Common myeloid progenitor, CD34-positive (primary cell): Measurements from ENCODE around the gene NALCN.

Experiments
- CTCF ChIA-PET: fragments of 350-600 bp; sonication (Branson Sonifier 250); formaldehyde crosslinking; loops from one replicate; lab custom pipeline; 2021; ENCODE audit warnings: antibody characterized with exemption; lab: Charles Lee
- POLR2A ChIA-PET: fragments of 350-600 bp; sonication (Branson Sonifier 250); formaldehyde crosslinking; loops from one replicate; lab custom pipeline; 2021; ENCODE audit warnings: antibody characterized with exemption; lab: Charles Lee
- DNase-seq, 3 donors: peaks; one replicate each; pipeline versions ENCODE4 v3.0.0 to v3.0.0-alpha.2; 2013
- H3K27ac ChIP-seq, 2 experiments: 1 replicate in 1 of 2; 2 replicates in 1 of 2; pipeline ENCODE4 v1.7.0; 2013; ENCODE audit warnings: inconsistent platforms in 2 of 2, low read length in 2 of 2, mild to moderate bottlenecking in 2 of 2, low read depth in 1 of 2, moderate library complexity in 1 of 2; ENCODE audit not compliant: severe bottlenecking in 2 of 2, insufficient read depth in 1 of 2, poor library complexity in 1 of 2
- H3K27me3 ChIP-seq, 5 experiments: replicated peaks in 2 of 5; 1 replicate in 3 of 5; 2 replicates in 2 of 5; pipeline versions ENCODE4 v1.6.1 to v1.7.0; 2013; ENCODE audit warnings: low read length in 4 of 5, mild to moderate bottlenecking in 2 of 5, moderate library complexity in 2 of 5, inconsistent platforms in 1 of 5; ENCODE audit not compliant: insufficient read depth in 5 of 5, control insufficient read depth in 4 of 5
- H3K36me3 ChIP-seq, 4 experiments: 1 replicate in 2 of 4; 2 replicates in 2 of 4; pipeline versions ENCODE4 v1.6.1 to v1.7.0; 2013; ENCODE audit warnings: low read length in 3 of 4, control low read depth in 1 of 4, mild to moderate bottlenecking in 1 of 4; ENCODE audit not compliant: control insufficient read depth in 4 of 4, insufficient read depth in 4 of 4
- H3K4me1 ChIP-seq, 4 experiments: 1 replicate in 3 of 4; 2 replicates in 1 of 4; pipeline versions ENCODE4 v1.6.1 to v1.7.1; 2013; ENCODE audit warnings: low read length in 3 of 4, mild to moderate bottlenecking in 3 of 4, control low read depth in 1 of 4, inconsistent platforms in 1 of 4, moderate library complexity in 1 of 4; ENCODE audit not compliant: control insufficient read depth in 4 of 4, insufficient read depth in 4 of 4; ENCODE audit errors: control extremely low read depth in 1 of 4
- H3K4me3 ChIP-seq, 7 experiments: 1 replicate in 4 of 7; 2 replicates in 3 of 7; pipeline versions ENCODE4 v1.5.1 to v1.7.0; 2013; ENCODE audit warnings: mild to moderate bottlenecking in 7 of 7, low read length in 6 of 7, moderate library complexity in 6 of 7, inconsistent platforms in 2 of 7, low read depth in 2 of 7, control low read depth in 1 of 7; ENCODE audit not compliant: insufficient read depth in 4 of 7, control insufficient read depth in 1 of 7; ENCODE audit errors: extremely low read depth in 1 of 7
- H3K9me3 ChIP-seq, 5 experiments: 1 replicate in 4 of 5; 2 replicates in 1 of 5; pipeline versions ENCODE4 v1.6.1 to v1.7.1; 2013; ENCODE audit warnings: low read length in 4 of 5, mild to moderate bottlenecking in 2 of 5, inconsistent platforms in 1 of 5, low read depth in 1 of 5, moderate library complexity in 1 of 5; ENCODE audit not compliant: control insufficient read depth in 4 of 5, insufficient read depth in 2 of 5; ENCODE audit errors: control extremely low read depth in 1 of 5
- WGBS: methylation state at CpG from one replicate; pipeline ENCODE4 v1.1.5; 2013; ENCODE audit not compliant: insufficient coverage; 5-methylcytosine and 5-hydroxymethylcytosine counted together

NALCN gene

DNA sequence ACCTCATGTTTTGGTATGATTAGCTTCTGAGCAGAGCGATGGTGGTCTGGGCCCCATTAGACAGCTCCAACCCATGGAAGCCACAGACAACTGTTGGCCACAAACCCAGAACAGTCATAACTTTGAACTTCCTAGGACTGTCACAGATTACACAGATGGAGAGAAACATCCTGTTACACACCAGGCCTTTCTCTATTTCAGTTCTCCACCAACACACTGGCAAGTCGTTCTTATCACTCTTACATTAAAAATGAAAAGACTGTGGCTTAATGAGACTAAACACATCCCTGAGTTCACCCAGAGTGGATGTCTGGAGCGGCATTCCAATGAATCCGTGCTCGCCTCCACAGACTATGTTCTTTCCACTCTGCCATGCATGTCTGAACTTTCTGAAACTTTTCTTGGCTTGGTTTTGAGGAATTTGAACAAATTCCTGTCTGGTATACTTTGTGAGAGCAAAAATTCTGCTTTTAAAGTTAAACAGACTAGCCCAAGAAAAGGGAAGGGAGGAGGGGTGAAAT, 109.1 kb downstream of the NALCN start:
- POLR2A ChIA-PET, result no interaction called here
- H3K27ac ChIP-seq, result no peak overlapping the region
- H3K27me3 ChIP-seq, result no peaks in the 10 kb centered on the region
- H3K4me1 ChIP-seq, result no peaks in the 10 kb centered on the region
- WGBS, result 79% methylated on average over 5 of the region's 5 CpGs
- CTCF ChIA-PET, result no interaction called here
- H3K9me3 ChIP-seq, result peaks cover 0 to 2% (median 0%) of the 10 kb centered on the region in 5 experiments
- no peak overlapping the region for H3K4me3 ChIP-seq
- DNase-seq, result no peak
- no peaks in the 10 kb centered on the region for H3K36me3 ChIP-seq

GRCh38 chr13:101306773-101307172, 109.5 kb downstream of the NALCN start:
- Histone ChIP-seq H3K4me3 (no peak overlapping the region), H3K27me3 (no peaks in the 10 kb centered on the region), H3K9me3 (peaks cover 0 to 2% (median 0%) of the 10 kb centered on the region in 5 experiments), H3K4me1 (no peaks in the 10 kb centered on the region), H3K36me3 (no peaks in the 10 kb centered on the region), H3K27ac (no peak overlapping the region)
- CTCF ChIA-PET, result no interaction called here
- WGBS, result 100% methylated on average over 2 of the region's 3 CpGs
- DNase-seq, result no peak
- POLR2A ChIA-PET, result no interaction called here

DNA sequence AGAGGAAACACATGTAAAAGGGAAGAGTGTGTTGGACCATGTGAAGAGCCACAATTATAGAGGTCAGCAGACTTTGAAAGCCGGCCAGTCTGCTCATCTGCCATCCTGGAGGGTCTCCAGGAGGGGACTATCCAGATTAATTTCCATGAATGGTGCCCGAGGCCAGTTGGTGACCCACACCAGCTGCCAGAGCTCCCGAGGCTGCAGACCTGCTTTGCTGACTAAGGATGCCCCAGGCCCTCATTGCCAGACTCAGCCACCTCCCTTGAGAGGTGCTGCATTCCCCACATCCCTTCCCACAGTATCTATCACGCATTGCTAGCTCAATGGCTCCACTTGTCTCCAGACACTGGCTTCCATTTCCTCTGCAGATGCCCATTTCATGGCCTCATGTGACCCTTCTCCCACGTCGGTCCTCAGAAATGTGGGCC, 110.3 kb downstream of the NALCN start:
- Histone ChIP-seq H3K27ac (no peak overlapping the region), H3K36me3 (no peaks in the 10 kb centered on the region), H3K4me1 (no peaks in the 10 kb centered on the region), H3K27me3 (no peaks in the 10 kb centered on the region), H3K4me3 (no peak overlapping the region), H3K9me3 (peaks cover 0 to 2% (median 0%) of the 10 kb centered on the region in 5 experiments)
- ChIA-PET POLR2A (no interaction called here), CTCF (no interaction called here)
- DNase-seq, result no peak
- WGBS, result 93% methylated on average over 6 of the region's 6 CpGs

DNA sequence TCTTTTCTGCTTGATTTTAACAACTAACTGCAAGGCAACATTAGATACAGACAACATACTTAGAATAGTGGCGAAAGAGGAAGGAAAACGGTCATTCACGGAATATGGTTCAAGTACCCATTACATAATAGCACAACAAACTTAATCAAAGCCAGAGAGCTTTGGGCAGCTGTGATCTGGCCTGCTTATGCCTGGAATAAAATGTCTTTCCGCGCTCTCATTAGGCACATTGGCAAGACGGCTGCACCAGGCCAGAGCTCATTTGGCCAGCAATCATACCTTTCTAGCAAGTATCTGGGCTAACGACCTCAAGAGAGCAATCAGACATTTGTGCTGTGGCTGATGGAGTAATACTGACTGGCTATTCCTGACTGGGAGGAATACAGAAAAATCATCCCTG, 112.8 kb downstream of the NALCN start:
- CTCF ChIA-PET, result no interaction called here
- WGBS, result 77% methylated on average over 5 of the region's 7 CpGs

DNA sequence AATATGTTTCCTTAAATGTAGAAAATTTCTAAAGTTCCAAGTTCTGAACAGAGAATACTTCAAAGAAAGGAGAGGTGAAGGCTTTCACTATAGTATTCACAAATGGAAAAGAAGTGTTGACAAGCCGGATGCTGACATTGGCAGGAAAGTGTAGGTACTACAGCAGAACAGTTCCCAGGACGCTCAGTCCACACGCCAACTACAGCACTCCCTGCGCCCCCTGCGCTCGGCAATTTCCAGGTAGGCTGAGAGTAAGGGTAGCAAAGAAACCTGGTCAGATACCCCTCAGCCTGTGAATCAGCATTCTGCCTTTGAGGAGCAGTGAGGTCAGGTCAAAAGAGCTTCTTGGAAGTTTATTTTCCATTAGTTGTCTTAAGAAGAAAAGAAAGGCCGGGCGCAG, 115.3 kb downstream of the NALCN start:
- no peak for DNase-seq
- Histone ChIP-seq H3K4me1 (no peaks in the 10 kb centered on the region), H3K36me3 (no peaks in the 10 kb centered on the region), H3K4me3 (no peak overlapping the region), H3K27ac (no peak overlapping the region), H3K27me3 (no peaks in the 10 kb centered on the region), H3K9me3 (peaks cover 0 to under 1% (median 0%) of the 10 kb centered on the region in 5 experiments)
- 85% methylated on average over 7 of the region's 8 CpGs for WGBS
- CTCF ChIA-PET, result no interaction called here
- POLR2A ChIA-PET, result no interaction called here

More for the DNA sequence above, 112.8 kb downstream of the NALCN start:
- no peak for DNase-seq
- Histone ChIP-seq H3K36me3 (no peaks in the 10 kb centered on the region), H3K4me3 (no peak overlapping the region), H3K27me3 (no peaks in the 10 kb centered on the region), H3K27ac (no peak overlapping the region), H3K9me3 (peaks cover 0 to 2% (median 0%) of the 10 kb centered on the region in 5 experiments), H3K4me1 (no peaks in the 10 kb centered on the region)
- POLR2A ChIA-PET, result no interaction called here

- ChIA-PET CTCF (no interaction called here), POLR2A (no interaction called here)
- Histone ChIP-seq H3K27ac (no peak overlapping the region), H3K4me1 (no peaks in the 10 kb centered on the region), H3K36me3 (no peaks in the 10 kb centered on the region), H3K27me3 (no peaks in the 10 kb centered on the region), H3K4me3 (no peak overlapping the region), H3K9me3 (no peaks in the 10 kb centered on the region)
- no CpG with 5 or more reads among the region's 2 CpGs for WGBS
- no peak for DNase-seq
Observed at GRCh38 chr13:101300531-101300930, 115.8 kb downstream of the NALCN start.

GRCh38 chr13:101298517-101298916, 117.8 kb downstream of the NALCN start:
- no peaks in the 10 kb centered on the region for H3K36me3 ChIP-seq
- 97% methylated on average over 3 of the region's 4 CpGs for WGBS
- CTCF ChIA-PET, result no interaction called here
- no peaks in the 10 kb centered on the region for H3K9me3 ChIP-seq
- no peaks in the 10 kb centered on the region for H3K4me1 ChIP-seq
- no peak overlapping the region for H3K27ac ChIP-seq
- no peaks in the 10 kb centered on the region for H3K27me3 ChIP-seq
- POLR2A ChIA-PET, result no interaction called here
- H3K4me3 ChIP-seq, result no peak overlapping the region
- DNase-seq, result no peak
